Measurements from ENCODE around the gene ZNF534.
A peak's percentile ranks its signal among the peaks of the same experiment; 100 is the strongest.
"Not testable (repeated sequence)": the region's sequence is repeated elsewhere in the genome, so short reads cannot be mapped to it uniquely, and the experiment has no call there.

The ZNF534 gene

DNA sequence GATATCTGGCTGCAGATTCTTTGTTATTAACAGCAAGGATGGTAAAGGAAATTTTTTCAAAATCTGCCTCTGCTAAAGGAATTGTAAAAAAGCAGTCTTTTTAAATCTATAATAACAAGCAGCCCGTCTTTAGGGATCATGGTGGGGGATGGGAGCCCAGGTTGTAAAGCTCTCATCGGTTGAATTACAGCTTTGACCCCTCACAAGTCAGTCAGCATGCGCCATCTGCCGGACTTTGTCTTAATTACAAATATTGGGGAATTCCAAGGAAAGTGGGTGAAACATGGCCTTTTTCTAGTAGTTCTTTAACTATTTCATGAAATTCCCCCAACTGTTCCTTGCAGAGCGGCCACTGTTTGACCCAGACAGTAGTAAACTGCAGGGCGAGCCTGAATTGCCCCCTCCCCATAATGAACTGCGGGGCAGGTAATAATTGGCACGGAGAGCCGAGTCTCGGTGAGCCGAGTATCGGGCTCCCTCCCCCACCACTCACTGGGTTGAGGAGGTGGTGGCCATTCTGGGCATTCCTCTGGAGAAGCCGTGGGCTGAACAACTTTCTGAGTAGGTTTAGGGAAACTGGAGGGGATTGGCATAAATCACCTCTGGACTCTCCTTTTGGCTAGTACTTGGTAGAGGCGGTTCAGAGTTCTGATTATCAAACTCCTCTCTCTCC, 36.0 kb downstream of the ZNF534 start:
- no peaks in the 10 kb centered on the region for H3K36me3 ChIP-seq (ENCODE audit: insufficient read depth, low read length)
- H3K4me1 ChIP-seq (ENCODE audit: insufficient read depth, low read length) = no peaks in the 10 kb centered on the region; the same call in 1 of the 2 replicates
- H3K9me3 ChIP-seq (ENCODE audit: insufficient read depth, low read depth, low read length) = peaks cover 65% of the 10 kb centered on the region
- no peak overlapping the region for H3K9ac ChIP-seq (ENCODE audit: low read depth, low read length)
- H3K27me3 ChIP-seq (ENCODE audit: insufficient read depth, low read length) = no peaks in the 10 kb centered on the region
- WGBS = 64% methylated on average over 14 of the region's 14 CpGs
- no peak overlapping the region for H3K27ac ChIP-seq (ENCODE audit: low read depth, low read length)
- no peak overlapping the region for H3K4me3 ChIP-seq (ENCODE audit: low read length)

DNA sequence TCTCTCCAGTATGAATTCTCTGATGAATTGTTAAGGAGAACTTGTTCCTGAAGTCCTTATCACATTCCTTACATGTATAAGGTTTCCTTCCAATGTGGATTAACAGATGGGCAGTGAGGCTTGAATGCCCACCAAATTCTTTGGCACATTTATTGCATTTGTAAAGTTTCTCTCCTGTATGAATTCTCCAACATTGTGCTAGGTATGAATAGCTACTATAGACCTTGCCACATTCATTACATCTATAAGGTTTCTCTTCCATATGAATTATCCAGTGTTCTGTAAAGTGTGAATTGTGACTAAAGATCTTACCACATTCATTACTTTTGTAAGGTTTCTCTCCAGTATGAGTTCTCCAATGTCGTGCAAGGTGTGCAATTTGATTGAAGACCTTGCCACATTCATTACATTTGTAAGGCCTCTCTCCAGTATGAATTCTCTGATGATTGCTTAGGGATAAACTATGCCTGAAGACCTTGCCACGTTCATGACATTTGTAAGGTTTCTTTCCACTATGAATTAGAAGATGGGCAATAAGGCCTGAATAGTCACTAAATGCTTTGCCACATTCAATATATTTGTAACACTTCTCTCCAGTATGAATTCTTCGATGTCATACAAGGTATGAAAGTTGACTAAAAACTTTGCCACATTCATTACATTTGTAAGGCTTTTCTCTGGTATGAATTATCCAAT, 44.9 kb downstream of the ZNF534 start:
- H3K4me1 ChIP-seq (ENCODE audit: insufficient read depth, low read length) = no peaks in the 10 kb centered on the region
- WGBS = 80% methylated on average over 2 of the region's 3 CpGs
- 0 out of 2 replicates have a peak, but pooled peaks cover 3% of the 10 kb centered on the region for H3K36me3 ChIP-seq (ENCODE audit: insufficient read depth, low read length)
- H3K9me3 ChIP-seq (ENCODE audit: insufficient read depth, low read depth, low read length) = peaks cover 97% of the 10 kb centered on the region
- no peak overlapping the region for H3K9ac ChIP-seq (ENCODE audit: low read depth, low read length)
- H3K27ac ChIP-seq (ENCODE audit: low read depth, low read length) = no peak overlapping the region
- H3K27me3 ChIP-seq (ENCODE audit: insufficient read depth, low read length) = no peaks in the 10 kb centered on the region
- H3K4me3 ChIP-seq (ENCODE audit: low read length) = no peak overlapping the region

DNA sequence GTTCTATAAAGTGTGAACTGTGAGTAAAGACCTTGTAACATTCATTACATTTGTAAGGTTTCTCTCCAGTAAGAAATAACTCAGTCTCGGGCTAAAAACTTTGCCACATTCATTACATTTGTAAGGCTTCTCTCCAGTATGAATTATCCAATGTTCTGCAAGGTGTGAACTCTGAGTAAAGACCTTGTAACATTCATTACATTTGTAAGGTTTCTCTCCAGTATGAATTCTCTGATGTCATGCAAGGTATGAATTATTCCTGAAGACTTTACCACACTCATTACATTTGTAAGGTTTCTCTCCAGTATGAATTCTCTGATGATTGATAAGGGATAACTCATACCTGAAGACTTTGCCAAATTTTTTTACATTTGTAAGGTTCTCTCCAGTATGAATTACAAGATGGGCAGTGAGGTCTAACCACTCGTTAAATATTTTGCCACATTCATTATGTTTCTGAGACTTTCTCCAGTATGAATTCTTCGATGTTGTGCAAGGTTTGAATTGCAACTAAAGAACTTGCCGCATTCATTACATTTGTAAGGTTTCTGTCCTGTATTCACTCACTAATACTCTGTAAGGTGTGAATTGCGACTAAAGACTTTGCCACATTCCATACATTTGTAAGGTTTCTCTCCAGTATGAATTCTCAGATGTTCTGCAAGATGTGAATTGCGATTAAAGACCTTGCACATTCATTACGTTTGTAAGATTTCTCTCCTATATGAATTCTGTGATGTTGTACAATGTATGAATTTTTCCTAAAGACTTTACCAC, 45.6 kb downstream of the ZNF534 start:
- Histone ChIP-seq H3K27ac (ENCODE audit: low read depth, low read length) (no peak overlapping the region), H3K4me1 (ENCODE audit: insufficient read depth, low read length) (no peaks in the 10 kb centered on the region), H3K27me3 (ENCODE audit: insufficient read depth, low read length) (no peaks in the 10 kb centered on the region), H3K36me3 (ENCODE audit: insufficient read depth, low read length) (0 out of 2 replicates have a peak, but pooled peaks cover 3% of the 10 kb centered on the region), H3K4me3 (ENCODE audit: low read length) (no peak overlapping the region), H3K9ac (ENCODE audit: low read depth, low read length) (no peak overlapping the region), H3K9me3 (ENCODE audit: insufficient read depth, low read depth, low read length) (peaks cover 93% of the 10 kb centered on the region)
- 91% methylated on average over 5 of the region's 7 CpGs for WGBS

DNA sequence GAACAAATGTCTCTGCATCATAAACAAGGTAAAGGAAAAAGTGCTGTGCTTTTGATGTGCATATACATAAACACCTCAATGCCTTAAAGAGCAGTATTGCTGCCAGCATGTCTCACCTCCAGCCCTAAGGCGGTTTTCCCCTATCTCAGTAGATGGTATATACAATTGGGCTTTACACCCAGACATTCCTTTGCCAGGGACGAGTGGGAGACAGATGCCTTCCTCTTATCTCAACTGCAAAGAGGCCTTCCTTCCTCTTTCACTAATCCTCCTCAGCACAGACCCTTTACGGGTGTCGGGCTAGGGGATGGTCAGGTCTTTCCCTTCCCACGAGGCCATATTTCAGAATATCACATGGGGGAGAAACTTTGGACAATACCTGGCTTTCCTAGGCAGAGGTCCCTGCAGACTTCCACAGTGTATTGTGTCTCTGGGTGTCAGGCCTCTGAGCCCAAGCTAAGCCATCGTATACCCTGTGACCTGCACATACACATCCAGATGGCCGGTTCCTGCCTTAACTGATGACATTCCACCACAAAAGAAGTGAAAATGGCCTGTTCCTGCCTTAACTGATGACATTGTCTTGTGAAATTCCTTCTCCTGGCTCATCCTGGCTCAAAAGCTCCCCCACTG, 55.3 kb downstream of the ZNF534 start:
- WGBS = 78% methylated on average over 6 of the region's 7 CpGs
- Histone ChIP-seq H3K4me1 (ENCODE audit: insufficient read depth, low read length) (peaks cover 30% of the 10 kb centered on the region), H3K9ac (ENCODE audit: low read depth, low read length) (peak overlapping the region; percentile 45; the same call in 1 of the 2 replicates), H3K9me3 (ENCODE audit: insufficient read depth, low read depth, low read length) (peaks cover 28% of the 10 kb centered on the region)
- H3K4me3 ChIP-seq (ENCODE audit: low read length); H3K36me3 ChIP-seq (ENCODE audit: insufficient read depth, low read length); H3K27ac ChIP-seq (ENCODE audit: low read depth, low read length); H3K27me3 ChIP-seq (ENCODE audit: insufficient read depth, low read length): not testable (repeated sequence)

DNA sequence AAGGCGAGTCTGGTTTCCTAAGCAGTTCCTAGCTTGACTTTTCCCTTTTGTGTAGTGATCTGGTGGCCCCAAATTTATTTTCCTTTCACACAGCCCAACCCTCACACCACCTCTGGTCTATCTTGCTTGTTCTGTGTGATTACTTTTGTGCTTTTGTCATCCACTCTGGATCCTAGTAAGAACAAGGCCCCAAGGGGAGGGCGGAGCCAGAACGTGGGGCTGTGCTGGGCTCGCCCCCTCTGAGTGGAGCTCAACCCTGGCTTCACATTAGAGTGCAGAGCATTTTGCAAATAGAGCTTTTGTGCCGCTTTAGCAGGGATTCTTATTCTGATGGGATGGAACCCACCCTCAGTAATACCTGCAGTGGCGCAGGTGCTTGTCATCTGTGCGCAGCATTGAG, 56.1 kb downstream of the ZNF534 start:
- not testable (repeated sequence) for H3K27me3 ChIP-seq (ENCODE audit: insufficient read depth, low read length)

DNA sequence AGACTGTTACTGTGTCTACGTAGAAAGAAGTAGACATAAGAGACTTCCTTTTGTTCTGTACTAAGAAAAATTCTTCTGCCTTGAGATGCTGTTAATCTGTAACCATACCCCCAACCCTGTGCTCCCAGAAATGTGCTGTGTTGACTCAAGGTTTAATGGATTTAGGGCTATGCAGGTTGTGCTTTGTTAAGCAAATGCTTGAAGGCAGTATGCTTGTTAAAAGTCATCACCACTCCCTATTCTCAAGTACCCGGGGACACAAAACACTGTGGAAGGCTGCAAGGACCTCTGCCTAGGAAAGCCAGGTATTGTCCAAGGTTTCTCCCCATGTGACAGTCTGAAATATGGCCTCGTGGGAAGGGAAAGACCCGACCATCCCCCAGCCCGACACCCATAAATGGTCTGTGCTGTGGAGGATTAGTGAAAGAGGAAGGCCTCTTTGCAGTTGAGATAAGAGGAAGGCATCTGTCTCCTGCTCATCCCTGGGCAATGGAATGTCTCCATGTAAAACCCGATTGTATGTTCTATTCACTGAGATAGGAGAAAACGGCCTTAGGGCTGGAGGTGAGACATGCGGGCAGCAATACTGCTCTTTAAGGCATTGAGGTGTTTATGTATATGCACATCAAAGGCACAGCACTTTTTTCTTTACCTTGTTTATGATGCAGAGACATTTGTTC, 56.8 kb downstream of the ZNF534 start:
- H3K9me3 ChIP-seq (ENCODE audit: insufficient read depth, low read depth, low read length) = peaks cover 21% of the 10 kb centered on the region
- peak overlapping the region; percentile 32 for H3K4me3 ChIP-seq (ENCODE audit: low read length)
- peak overlapping the region; percentile 73 for H3K9ac ChIP-seq (ENCODE audit: low read depth, low read length)
- H3K4me1 ChIP-seq (ENCODE audit: insufficient read depth, low read length) = peaks cover 30% of the 10 kb centered on the region
- peak overlapping the region; percentile 38; the same call in 1 of the 2 replicates for H3K27ac ChIP-seq (ENCODE audit: low read depth, low read length)
- not testable (repeated sequence) for H3K36me3 ChIP-seq (ENCODE audit: insufficient read depth, low read length); H3K27me3 ChIP-seq (ENCODE audit: insufficient read depth, low read length)
- 64% methylated on average over 8 of the region's 8 CpGs for WGBS

More for the DNA sequence above, 56.1 kb downstream of the ZNF534 start:
- 72% methylated on average over 7 of the region's 7 CpGs for WGBS
- peak overlapping the region; percentile 73 for H3K9ac ChIP-seq (ENCODE audit: low read depth, low read length)
- H3K4me1 ChIP-seq (ENCODE audit: insufficient read depth, low read length) = peaks cover 30% of the 10 kb centered on the region
- not testable (repeated sequence) for H3K36me3 ChIP-seq (ENCODE audit: insufficient read depth, low read length)
- peaks cover 26% of the 10 kb centered on the region for H3K9me3 ChIP-seq (ENCODE audit: insufficient read depth, low read depth, low read length)
- peak overlapping the region; percentile 32 for H3K4me3 ChIP-seq (ENCODE audit: low read length)
- peak overlapping the region; percentile 38; the same call in 1 of the 2 replicates for H3K27ac ChIP-seq (ENCODE audit: low read depth, low read length)

DNA sequence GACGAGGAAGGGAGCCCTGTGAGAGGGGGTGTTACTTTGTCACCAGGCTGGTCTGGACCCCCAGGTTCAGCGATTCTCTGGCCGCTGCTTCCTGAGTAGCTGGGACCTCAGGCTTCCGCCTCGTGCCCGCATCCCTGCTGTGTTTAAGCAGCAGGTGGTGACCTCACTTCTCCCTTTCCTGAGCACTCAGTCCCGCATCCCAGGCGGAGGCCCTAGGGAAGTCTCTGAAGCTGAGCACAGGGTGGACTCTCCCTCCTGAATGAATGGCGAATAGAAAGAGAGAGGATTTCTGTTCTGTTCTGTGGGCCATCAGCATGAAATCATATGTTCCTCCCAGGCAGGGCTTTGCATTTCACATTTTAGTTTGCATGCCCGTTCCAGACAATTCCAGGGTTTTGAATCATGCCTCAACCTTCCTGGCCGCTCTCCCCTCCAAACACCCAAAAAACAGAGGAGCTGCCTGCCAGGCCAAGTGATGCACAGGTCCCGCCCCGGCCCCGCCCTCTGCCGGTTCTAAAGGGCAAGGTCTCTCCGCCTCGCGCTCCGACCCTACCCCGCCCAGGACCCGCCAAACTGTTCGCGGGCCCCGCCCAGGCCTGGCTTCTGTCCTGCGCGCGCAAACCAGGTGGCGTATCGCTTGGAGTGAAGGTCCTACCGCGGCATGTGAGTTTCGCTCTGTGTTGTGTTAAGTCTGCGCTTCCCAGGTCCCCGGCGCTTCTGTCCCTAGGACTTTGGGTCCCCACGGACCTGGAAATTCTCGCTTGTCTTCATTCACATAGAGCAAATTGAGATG, 63.4 kb downstream of the ZNF534 start:
- H3K4me1 ChIP-seq (ENCODE audit: insufficient read depth, low read length) = peaks cover 5% of the 10 kb centered on the region; the same call in 1 of the 2 replicates
- H3K27ac ChIP-seq (ENCODE audit: low read depth, low read length) = no peak overlapping the region
- H3K27me3 ChIP-seq (ENCODE audit: insufficient read depth, low read length) = no peaks in the 10 kb centered on the region; the same call in none of the 2 replicates
- H3K36me3 ChIP-seq (ENCODE audit: insufficient read depth, low read length) = no peaks in the 10 kb centered on the region
- H3K4me3 ChIP-seq (ENCODE audit: low read length) = peak overlapping the region; percentile 59
- H3K9ac ChIP-seq (ENCODE audit: low read depth, low read length) = peak overlapping the region; percentile 65
- 73% methylated on average over 37 of the region's 37 CpGs for WGBS
- H3K9me3 ChIP-seq (ENCODE audit: insufficient read depth, low read depth, low read length) = no peaks in the 10 kb centered on the region

DNA sequence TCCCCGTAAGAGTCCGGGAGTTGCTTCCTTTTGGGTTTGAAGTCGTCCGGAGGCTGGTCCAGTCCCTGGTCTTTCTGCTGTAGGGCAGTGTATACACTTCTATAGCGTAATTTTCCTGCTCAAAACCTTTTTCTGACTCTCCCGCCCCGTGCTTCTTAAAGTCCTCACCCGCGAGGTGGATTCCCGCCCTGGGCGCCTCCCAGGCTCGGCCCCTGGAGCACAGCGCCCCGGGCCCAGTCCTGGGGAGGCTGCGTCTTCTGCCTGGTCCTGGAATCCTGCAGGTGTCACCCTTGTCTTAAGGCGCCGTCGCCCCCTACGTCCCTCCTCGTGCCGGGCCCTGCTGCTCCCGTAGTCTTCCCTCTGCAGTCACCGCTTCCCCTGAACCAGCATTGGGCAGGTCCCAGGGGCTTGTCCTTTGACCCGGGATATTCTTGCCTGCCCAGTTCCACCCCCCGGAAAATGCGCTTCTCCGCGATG, 64.1 kb downstream of the ZNF534 start:
- Histone ChIP-seq H3K4me3 (ENCODE audit: low read length) (peak overlapping the region; percentile 59), H3K36me3 (ENCODE audit: insufficient read depth, low read length) (no peaks in the 10 kb centered on the region), H3K27me3 (ENCODE audit: insufficient read depth, low read length) (no peaks in the 10 kb centered on the region; the same call in none of the 2 replicates), H3K27ac (ENCODE audit: low read depth, low read length) (no peak overlapping the region), H3K9ac (ENCODE audit: low read depth, low read length) (peak overlapping the region; percentile 65), H3K4me1 (ENCODE audit: insufficient read depth, low read length) (peaks cover 5% of the 10 kb centered on the region; the same call in 1 of the 2 replicates), H3K9me3 (ENCODE audit: insufficient read depth, low read depth, low read length) (no peaks in the 10 kb centered on the region)
- WGBS = 56% methylated on average over 28 of the region's 28 CpGs

DNA sequence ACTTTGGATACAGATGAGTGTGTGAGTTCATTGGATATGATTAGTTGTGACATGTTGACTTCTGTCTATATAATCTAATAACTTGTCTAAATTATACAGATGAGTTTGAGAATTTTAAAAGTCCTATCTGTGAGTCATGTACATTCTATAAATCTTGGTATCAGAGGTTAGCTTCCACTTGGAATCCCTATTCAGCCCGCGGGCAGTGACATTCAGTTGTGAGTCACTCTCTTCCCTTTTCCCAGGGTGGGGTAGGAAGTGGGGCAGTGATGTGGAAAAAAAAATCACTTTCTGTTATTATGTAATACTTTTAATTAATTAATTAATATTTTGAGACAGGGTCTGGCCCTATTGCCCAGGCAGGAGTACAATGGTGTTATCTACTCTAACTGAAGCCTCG, 65.6 kb downstream of the ZNF534 start:
- Histone ChIP-seq H3K9me3 (ENCODE audit: insufficient read depth, low read depth, low read length) (no peaks in the 10 kb centered on the region), H3K27ac (ENCODE audit: low read depth, low read length) (no peak overlapping the region), H3K27me3 (ENCODE audit: insufficient read depth, low read length) (peaks cover 12% of the 10 kb centered on the region), H3K4me1 (ENCODE audit: insufficient read depth, low read length) (peaks cover 5% of the 10 kb centered on the region; the same call in 1 of the 2 replicates), H3K36me3 (ENCODE audit: insufficient read depth, low read length) (no peaks in the 10 kb centered on the region), H3K9ac (ENCODE audit: low read depth, low read length) (no peak overlapping the region), H3K4me3 (ENCODE audit: low read length) (no peak overlapping the region)
- WGBS = 91% methylated on average over 2 of the region's 3 CpGs

DNA sequence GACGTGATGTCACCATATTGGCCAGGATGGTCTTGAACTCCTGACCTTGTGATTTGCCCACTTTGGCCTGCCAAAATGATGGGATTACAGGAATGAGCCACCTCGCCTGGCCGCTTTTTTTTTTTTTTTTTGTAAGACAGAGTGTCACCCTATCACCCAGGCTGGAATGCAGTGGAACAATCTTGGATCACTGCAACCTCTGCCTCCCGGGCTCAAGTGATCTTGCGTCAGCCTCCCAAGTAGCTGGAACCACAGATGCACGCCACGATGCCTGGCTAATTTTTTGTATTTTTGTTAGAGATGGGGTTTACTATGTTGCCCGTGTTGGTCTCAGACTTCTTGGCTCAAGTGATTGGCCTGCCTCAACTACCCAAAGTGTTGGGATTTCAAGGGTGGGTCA, 69.6 kb downstream of the ZNF534 start:
- H3K27me3 ChIP-seq (ENCODE audit: insufficient read depth, low read length) = peaks cover 44% of the 10 kb centered on the region
- H3K9ac ChIP-seq (ENCODE audit: low read depth, low read length) = no peak overlapping the region
- 97% methylated on average over 8 of the region's 8 CpGs for WGBS
- H3K4me3 ChIP-seq (ENCODE audit: low read length) = no peak overlapping the region
- H3K36me3 ChIP-seq (ENCODE audit: insufficient read depth, low read length) = peaks cover 10% of the 10 kb centered on the region
- no peak overlapping the region for H3K27ac ChIP-seq (ENCODE audit: low read depth, low read length)
- H3K4me1 ChIP-seq (ENCODE audit: insufficient read depth, low read length) = 0 out of 2 replicates have a peak, but pooled peaks cover 3% of the 10 kb centered on the region
- no peaks in the 10 kb centered on the region for H3K9me3 ChIP-seq (ENCODE audit: insufficient read depth, low read depth, low read length)
